Measurements from ENCODE around the gene PLOD1. TPM values are rescaled to one million over a fixed set of nuclear protein-coding genes. Genes with fewer than 3 reads are reported as not detected.

PLOD1 gene
- total RNA-seq, 1 donor from 2014 or later: 104 TPM

GRCh38 chr1:11990303-11991032 lies 56.0 kb downstream of the PLOD1 start:
- TF ChIP-seq CTCF (IDR thresholded peaks at IDR 0.05; ENCODE audit: insufficient read depth, low read length, poor library complexity, severe bottlenecking): no peak
- no peaks in the 10 kb centered on the region for H3K36me3 ChIP-seq (ENCODE audit: control insufficient read depth, insufficient read depth, low read length)
- H3K4me3 ChIP-seq (ENCODE audit: low read depth, low read length): no peak overlapping the region
- H3K27me3 ChIP-seq (ENCODE audit: control insufficient read depth, insufficient read depth, low read length): no peaks in the 10 kb centered on the region
- DNase-seq (ENCODE audit: low read depth): no peak

GRCh38 chr1:11991969-11992676 lies 57.6 kb downstream of the PLOD1 start:
- no peak for TF ChIP-seq CTCF (IDR thresholded peaks at IDR 0.05; ENCODE audit: insufficient read depth, low read length, poor library complexity, severe bottlenecking)
- Histone ChIP-seq H3K27me3 (ENCODE audit: control insufficient read depth, insufficient read depth, low read length) (no peaks in the 10 kb centered on the region), H3K36me3 (ENCODE audit: control insufficient read depth, insufficient read depth, low read length) (no peaks in the 10 kb centered on the region), H3K4me3 (ENCODE audit: low read depth, low read length) (no peak overlapping the region)
- DNase-seq (ENCODE audit: low read depth): no peak

- no peak for TF ChIP-seq CTCF (IDR thresholded peaks at IDR 0.05; ENCODE audit: insufficient read depth, low read length, poor library complexity, severe bottlenecking)
- no peak for DNase-seq (ENCODE audit: low read depth)
- peaks cover 4% of the 10 kb centered on the region for H3K36me3 ChIP-seq (ENCODE audit: control insufficient read depth, insufficient read depth, low read length)
- H3K27me3 ChIP-seq (ENCODE audit: control insufficient read depth, insufficient read depth, low read length): no peaks in the 10 kb centered on the region
- no peak overlapping the region for H3K4me3 ChIP-seq (ENCODE audit: low read depth, low read length)
These were observed 62.7 kb downstream of the PLOD1 start for GRCh38 chr1:11997081-11997850.

- H3K27me3 ChIP-seq (ENCODE audit: control insufficient read depth, insufficient read depth, low read length): no peaks in the 10 kb centered on the region
- TF ChIP-seq CTCF (IDR thresholded peaks at IDR 0.05; ENCODE audit: insufficient read depth, low read length, poor library complexity, severe bottlenecking): no peak
- H3K36me3 ChIP-seq (ENCODE audit: control insufficient read depth, insufficient read depth, low read length): peaks cover 4% of the 10 kb centered on the region
- no peak for DNase-seq (ENCODE audit: low read depth)
- no peak overlapping the region for H3K4me3 ChIP-seq (ENCODE audit: low read depth, low read length)
These were observed 64.1 kb downstream of the PLOD1 start for GRCh38 chr1:11998636-11999035.

- no peak for DNase-seq (ENCODE audit: low read depth)
- Histone ChIP-seq H3K4me3 (ENCODE audit: low read depth, low read length) (no peak overlapping the region), H3K27me3 (ENCODE audit: control insufficient read depth, insufficient read depth, low read length) (no peaks in the 10 kb centered on the region), H3K36me3 (ENCODE audit: control insufficient read depth, insufficient read depth, low read length) (peaks cover 4% of the 10 kb centered on the region)
- no peak for TF ChIP-seq CTCF (IDR thresholded peaks at IDR 0.05; ENCODE audit: insufficient read depth, low read length, poor library complexity, severe bottlenecking)
These were observed 64.7 kb downstream of the PLOD1 start for GRCh38 chr1:11999236-11999635.
